Bronchial epithelial cell (primary cell): Measurements from ENCODE around the gene TMEM213. TPM values are rescaled to one million over a fixed set of nuclear protein-coding genes. Genes with fewer than 3 reads are reported as not detected.

Experiments
- DNase-seq: peaks from one replicate; pipeline ENCODE4 v3.0.0-alpha.2; 2010; ENCODE audit warnings: low read depth
- FAIRE-seq: peaks from 2 replicates; lab custom pipeline; 2011; peaks lifted over from hg19 to GRCh38; lab: Jason Lieb, UNC
- H3K27me3 ChIP-seq: 2 replicates; pipeline ENCODE4 v1.5.1; 2011; ENCODE audit warnings: low read length; ENCODE audit not compliant: control insufficient read depth, insufficient read depth
- H3K36me3 ChIP-seq: 2 replicates; pipeline ENCODE4 v1.5.1; 2011; ENCODE audit warnings: low read length; ENCODE audit not compliant: control insufficient read depth, insufficient read depth
- H3K4me3 ChIP-seq: 2 replicates; pipeline ENCODE4 v1.5.1; 2011; ENCODE audit warnings: mild to moderate bottlenecking, low read depth, low read length, control low read depth
- CTCF ChIP-seq: IDR thresholded peaks from 2 replicates; pipeline ENCODE4 v1.5.1; 2011; ENCODE audit warnings: mild to moderate bottlenecking, moderate library complexity, low read length, control low read depth, inconsistent platforms; ENCODE audit not compliant: insufficient read depth, severe bottlenecking
- total RNA-seq: library from RNA; depleted of rRNA; stranded (reverse); fragments of >200 nt; gene quantifications from 2 replicates; pipeline ENCODE4 v1.2.1, GENCODE V29; 2014

TMEM213 gene
- total RNA-seq, 1 donor from 2014 or later: not detected

GRCh38 chr7:138752518-138753149, 45.2 kb upstream of the TMEM213 start:
- Histone ChIP-seq H3K27me3 (no peaks in the 10 kb centered on the region), H3K4me3 (no peak overlapping the region), H3K36me3 (no peaks in the 10 kb centered on the region)
- peak; percentile 62 for DNase-seq
- FAIRE-seq: no peak
- TF ChIP-seq CTCF: no peak

- DNase-seq: no peak
- FAIRE-seq: no peak
- no peaks in the 10 kb centered on the region for H3K27me3 ChIP-seq
- no peaks in the 10 kb centered on the region for H3K36me3 ChIP-seq
- no peak overlapping the region for H3K4me3 ChIP-seq
- TF ChIP-seq CTCF: no peak
Observed at GRCh38 chr7:138753150-138753518, 44.7 kb upstream of the TMEM213 start.

GRCh38 chr7:138753610-138754009, 44.2 kb upstream of the TMEM213 start:
- Histone ChIP-seq H3K36me3 (no peaks in the 10 kb centered on the region), H3K27me3 (no peaks in the 10 kb centered on the region), H3K4me3 (no peak overlapping the region)
- DNase-seq: no peak
- TF ChIP-seq CTCF: no peak
- FAIRE-seq: no peak

GRCh38 chr7:138755331-138755747, 42.5 kb upstream of the TMEM213 start:
- no peak for TF ChIP-seq CTCF
- no peak for FAIRE-seq
- no peak overlapping the region for H3K4me3 ChIP-seq
- no peak for DNase-seq
- no peaks in the 10 kb centered on the region for H3K27me3 ChIP-seq
- H3K36me3 ChIP-seq: no peaks in the 10 kb centered on the region

GRCh38 chr7:138755842-138756590, 41.8 kb upstream of the TMEM213 start:
- FAIRE-seq (no peak), DNase-seq (no peak)
- no peaks in the 10 kb centered on the region for H3K36me3 ChIP-seq
- H3K4me3 ChIP-seq: no peak overlapping the region
- TF ChIP-seq CTCF: no peak
- H3K27me3 ChIP-seq: no peaks in the 10 kb centered on the region
